Lung (tissue), 12 donors: ENCODE measurements around the gene CLSTN2. TPM values are rescaled to one million over a fixed set of nuclear protein-coding genes. Genes with fewer than 3 reads are reported as not detected.

Source experiments
- ATAC-seq: fragments of 200-7000 bp; cut with Tn5 transposase; one replicate; pipeline ENCODE4 v1.9.1; 2020; ENCODE audit warnings: moderate number of reproducible peaks; ENCODE audit not compliant: insufficient read depth, low FRiP score
- DNase-seq, 3 donors: peaks; one replicate each; pipeline ENCODE4 v3.0.0-alpha.2; 2013 to 2017
- H3K27ac ChIP-seq, 2 donors: one replicate each; pipeline ENCODE4 v1.5.1; 2013; ENCODE audit warnings: mild to moderate bottlenecking in 2 of 2, moderate library complexity in 2 of 2, control low read depth in 1 of 2, inconsistent platforms in 1 of 2, low read depth in 1 of 2, low read length in 1 of 2
- H3K27me3 ChIP-seq, 3 donors: one replicate each; pipeline ENCODE4 v1.5.1; 2013; ENCODE audit warnings: low read length in 2 of 3; ENCODE audit not compliant: control insufficient read depth in 3 of 3, insufficient read depth in 3 of 3
- H3K36me3 ChIP-seq, 4 donors: one replicate each; pipeline ENCODE4 v1.5.1; 2013; ENCODE audit warnings: low read length in 4 of 4, mild to moderate bottlenecking in 1 of 4, moderate library complexity in 1 of 4; ENCODE audit not compliant: control insufficient read depth in 4 of 4, insufficient read depth in 4 of 4
- H3K4me1 ChIP-seq, 5 donors: one replicate each; pipeline ENCODE4 v1.5.1; 2013; ENCODE audit warnings: low read length in 5 of 5, mild to moderate bottlenecking in 2 of 5, moderate library complexity in 1 of 5; ENCODE audit not compliant: control insufficient read depth in 5 of 5, insufficient read depth in 5 of 5
- H3K4me3 ChIP-seq: one replicate; pipeline ENCODE4 v1.5.1; 2013; ENCODE audit warnings: mild to moderate bottlenecking, control low read depth, moderate library complexity
- H3K9ac ChIP-seq, 2 donors: one replicate each; pipeline ENCODE4 v1.5.1; 2013; ENCODE audit warnings: low read length in 2 of 2, control low read depth in 1 of 2; ENCODE audit not compliant: insufficient read depth in 1 of 2
- H3K9me3 ChIP-seq, 4 donors: one replicate each; pipeline ENCODE4 v1.5.1; 2013; ENCODE audit warnings: low read length in 3 of 4, mild to moderate bottlenecking in 1 of 4, moderate library complexity in 1 of 4; ENCODE audit not compliant: control insufficient read depth in 4 of 4, insufficient read depth in 3 of 4
- WGBS, 2 donors: extraction: QIAGEN DNeasy Blood & Tissue Kit; methylation state at CpG; one replicate each; pipeline ENCODE4 v1.1.7; 2013; 5-methylcytosine and 5-hydroxymethylcytosine counted together
- polyA plus RNA-seq, 2 donors: library from polyadenylated mRNA; stranded (reverse); fragments of 200-250 nt; gene quantifications; one replicate each; pipeline ENCODE4 v1.2.1, GENCODE V29; 2013
- total RNA-seq, 2 donors: library from RNA; depleted of rRNA in 1 of 2; stranded (reverse); fragments of >200 nt in 1 of 2; gene quantifications; one replicate each; pipeline ENCODE4 v1.2.1, GENCODE V29; 2014 to 2021
- TF ChIP-seq, protein P1 (sequence below): IDR thresholded peaks from 2 replicates; pipeline ENCODE4 v1.5.1; 2012; ENCODE audit warnings: mild to moderate bottlenecking; ENCODE audit errors: control extremely low read depth, extremely low read depth
- donor health status: control.
- donor health status: control.
- donor health status: Bipolar disorder and iron deficiency.
- donor health status: healthy.
- donor health status: DM: yes; HTN: yes; CAD: no.

Gene CLSTN2
- total and polyA plus RNA-seq, 4 donors = 0.07 to 2.4 (median 1.3) TPM

DNA sequence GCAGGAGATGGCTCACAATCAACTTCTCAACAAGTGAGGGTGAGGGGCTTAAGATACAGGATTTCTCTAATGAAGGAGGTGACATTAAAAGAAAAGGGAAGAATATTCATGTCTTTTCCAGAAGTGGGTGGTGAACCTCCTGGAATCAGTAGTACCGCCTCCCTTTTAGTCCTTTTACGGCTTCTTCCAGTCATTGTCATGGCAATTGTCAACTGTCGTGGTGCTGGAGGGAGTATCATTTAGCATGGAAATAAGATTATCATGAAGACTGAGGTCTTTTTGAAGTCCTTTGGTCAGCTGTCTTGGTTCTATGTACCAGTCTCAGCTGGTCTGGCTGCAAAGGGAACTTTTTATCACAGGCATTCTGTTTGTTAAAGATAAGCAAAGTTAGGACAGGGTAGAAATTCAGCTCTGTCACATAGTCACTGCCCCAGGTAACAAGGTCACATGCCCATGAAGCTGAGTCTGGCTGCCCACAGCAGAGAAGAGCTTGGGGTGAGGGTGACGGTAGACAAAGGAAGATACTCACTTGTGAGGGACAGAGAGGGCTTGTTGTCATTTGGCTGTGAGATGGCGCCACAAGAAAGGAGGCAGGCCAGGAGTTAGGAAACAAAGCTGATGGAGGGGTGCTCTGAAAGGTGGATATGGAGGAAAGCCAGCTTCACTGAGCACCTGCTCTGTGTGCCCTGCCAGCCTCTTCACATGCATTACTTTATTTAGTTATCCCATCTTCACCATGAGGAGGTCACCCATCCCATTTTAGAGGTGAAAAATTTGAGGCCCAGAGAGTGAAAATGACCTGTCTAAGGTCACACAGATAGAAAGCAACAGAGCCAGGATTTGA, 514.6 kb downstream of the CLSTN2 start:
- Histone ChIP-seq H3K4me1 (no peaks in the 10 kb centered on the region), H3K27me3 (no peaks in the 10 kb centered on the region), H3K36me3 (no peaks in the 10 kb centered on the region), H3K27ac (no peak overlapping the region), H3K4me3 (no peak overlapping the region), H3K9me3 (no peaks in the 10 kb centered on the region), H3K9ac (no peak overlapping the region)
- 81 to 92% methylated on average over 5 of the region's 5 CpGs for WGBS, 2 donors
- TF ChIP-seq, protein P1, sequence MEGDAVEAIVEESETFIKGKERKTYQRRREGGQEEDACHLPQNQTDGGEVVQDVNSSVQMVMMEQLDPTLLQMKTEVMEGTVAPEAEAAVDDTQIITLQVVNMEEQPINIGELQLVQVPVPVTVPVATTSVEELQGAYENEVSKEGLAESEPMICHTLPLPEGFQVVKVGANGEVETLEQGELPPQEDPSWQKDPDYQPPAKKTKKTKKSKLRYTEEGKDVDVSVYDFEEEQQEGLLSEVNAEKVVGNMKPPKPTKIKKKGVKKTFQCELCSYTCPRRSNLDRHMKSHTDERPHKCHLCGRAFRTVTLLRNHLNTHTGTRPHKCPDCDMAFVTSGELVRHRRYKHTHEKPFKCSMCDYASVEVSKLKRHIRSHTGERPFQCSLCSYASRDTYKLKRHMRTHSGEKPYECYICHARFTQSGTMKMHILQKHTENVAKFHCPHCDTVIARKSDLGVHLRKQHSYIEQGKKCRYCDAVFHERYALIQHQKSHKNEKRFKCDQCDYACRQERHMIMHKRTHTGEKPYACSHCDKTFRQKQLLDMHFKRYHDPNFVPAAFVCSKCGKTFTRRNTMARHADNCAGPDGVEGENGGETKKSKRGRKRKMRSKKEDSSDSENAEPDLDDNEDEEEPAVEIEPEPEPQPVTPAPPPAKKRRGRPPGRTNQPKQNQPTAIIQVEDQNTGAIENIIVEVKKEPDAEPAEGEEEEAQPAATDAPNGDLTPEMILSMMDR = no peak
- ATAC-seq (no peak), DNase-seq (no peak)

DNA sequence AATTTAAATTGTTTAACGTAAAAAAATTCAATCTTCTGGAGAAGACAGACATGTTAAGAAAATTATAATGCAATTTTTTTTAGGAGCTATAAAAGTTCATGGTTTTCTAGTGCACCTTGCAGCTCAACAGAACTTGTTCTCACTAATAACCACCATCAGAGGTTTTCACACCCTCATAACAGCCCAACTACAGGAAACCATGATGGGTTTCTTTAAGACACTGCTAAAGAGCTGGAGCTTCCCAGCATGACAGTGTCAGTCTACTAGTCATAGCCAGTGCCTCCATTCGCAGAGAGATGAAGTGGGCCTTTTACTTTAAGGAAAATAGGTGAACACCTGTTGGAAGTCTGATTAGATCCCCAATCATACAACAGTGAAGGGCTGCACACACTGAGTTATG, 518.8 kb downstream of the CLSTN2 start:
- Histone ChIP-seq H3K36me3 (no peaks in the 10 kb centered on the region), H3K9ac (no peak overlapping the region), H3K4me3 (no peak overlapping the region), H3K4me1 (no peaks in the 10 kb centered on the region), H3K27ac (no peak overlapping the region), H3K27me3 (no peaks in the 10 kb centered on the region), H3K9me3 (no peaks in the 10 kb centered on the region)
- DNase-seq (no peak), ATAC-seq (no peak)
- TF ChIP-seq, protein P1 = no peak
- WGBS, 2 donors = 87 to 93% methylated on average over 2 of the region's 2 CpGs

DNA sequence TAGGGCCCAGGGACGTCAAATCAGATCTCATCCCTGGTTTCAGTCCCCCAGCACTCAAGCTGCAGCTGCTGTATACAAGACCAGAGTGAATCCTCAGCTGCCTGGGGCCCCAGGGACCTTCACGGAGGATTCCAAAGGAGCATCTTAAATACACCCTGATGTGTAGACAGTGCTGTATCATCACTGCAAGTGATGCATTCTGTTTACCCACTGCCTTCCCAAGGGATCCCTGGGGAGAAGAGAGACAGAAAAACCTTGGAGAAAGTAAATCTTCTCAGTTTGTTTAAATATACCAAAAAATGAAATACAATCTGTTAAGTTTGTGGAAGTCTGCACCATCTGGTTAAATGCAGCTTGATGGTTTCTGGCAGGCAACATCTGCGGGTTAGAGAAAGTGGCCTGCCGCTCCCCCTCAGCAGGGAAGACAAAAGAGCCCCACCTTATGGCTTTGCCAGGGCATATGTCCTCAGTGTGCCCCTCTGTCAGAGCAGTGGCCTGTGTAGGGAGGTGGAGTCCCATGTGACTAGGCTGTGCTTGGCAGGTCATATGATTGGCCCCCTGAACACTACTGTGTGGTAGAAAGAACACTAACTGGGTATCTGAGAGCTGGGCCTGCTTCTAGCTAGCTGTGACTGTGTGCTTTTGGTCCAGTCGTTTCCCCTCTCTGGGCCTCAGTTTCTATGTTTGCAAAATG, 520.7 kb downstream of the CLSTN2 start:
- H3K27me3 ChIP-seq = no peaks in the 10 kb centered on the region
- ATAC-seq (no peak), DNase-seq (no peak)
- H3K36me3 ChIP-seq = no peaks in the 10 kb centered on the region
- H3K4me3 ChIP-seq = no peak overlapping the region
- TF ChIP-seq, protein P1 = no peak
- WGBS, 2 donors = 79 to 82% methylated on average over 5 of the region's 5 CpGs
- no peaks in the 10 kb centered on the region for H3K9me3 ChIP-seq
- no peak overlapping the region for H3K27ac ChIP-seq
- no peak overlapping the region for H3K9ac ChIP-seq
- H3K4me1 ChIP-seq = no peaks in the 10 kb centered on the region
